Ammon's horn (tissue), 1 donor: ENCODE measurements around the gene ADAMTS6.

Experiments
- DNase-seq: peaks from one replicate; pipeline ENCODE4 v3.0.0-alpha.2; 2016; ENCODE audit warnings: low spot score

ADAMTS6 gene

DNA sequence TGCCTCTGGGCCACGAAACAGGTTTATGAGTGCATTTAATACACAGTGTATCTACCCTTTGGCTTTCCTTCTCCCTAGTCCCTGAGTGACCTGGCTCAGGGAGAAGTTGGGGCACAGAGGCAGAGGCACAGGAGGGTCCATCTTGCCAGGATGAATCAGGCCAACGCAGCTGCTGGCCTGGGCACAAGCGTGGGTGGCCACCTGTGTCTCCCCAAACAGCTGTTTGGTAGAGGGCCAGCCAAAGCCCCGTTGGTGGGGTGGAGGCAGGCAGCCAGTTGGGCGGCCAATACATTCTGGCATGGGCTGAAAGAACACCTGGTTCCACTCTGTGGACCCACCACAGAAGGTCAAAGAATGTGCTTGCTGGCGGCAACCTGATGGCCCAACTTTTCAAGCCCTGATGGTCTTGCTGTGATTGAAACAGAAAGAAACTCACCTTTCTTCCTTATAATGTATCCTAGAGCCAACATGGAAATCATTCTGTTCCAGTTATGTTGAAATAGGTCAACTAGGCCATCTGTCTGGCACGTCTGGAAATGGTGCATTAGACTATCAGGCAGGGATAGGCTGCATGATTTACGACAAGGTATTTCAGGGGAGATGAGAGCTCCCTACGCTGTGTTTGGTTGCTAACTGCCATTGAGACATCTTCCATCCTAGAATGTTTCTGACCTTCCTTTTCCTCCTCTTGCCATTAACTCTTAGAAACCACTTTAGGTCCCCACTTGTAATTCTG lies 337.4 kb downstream of the ADAMTS6 start:
- no peak for DNase-seq

DNA sequence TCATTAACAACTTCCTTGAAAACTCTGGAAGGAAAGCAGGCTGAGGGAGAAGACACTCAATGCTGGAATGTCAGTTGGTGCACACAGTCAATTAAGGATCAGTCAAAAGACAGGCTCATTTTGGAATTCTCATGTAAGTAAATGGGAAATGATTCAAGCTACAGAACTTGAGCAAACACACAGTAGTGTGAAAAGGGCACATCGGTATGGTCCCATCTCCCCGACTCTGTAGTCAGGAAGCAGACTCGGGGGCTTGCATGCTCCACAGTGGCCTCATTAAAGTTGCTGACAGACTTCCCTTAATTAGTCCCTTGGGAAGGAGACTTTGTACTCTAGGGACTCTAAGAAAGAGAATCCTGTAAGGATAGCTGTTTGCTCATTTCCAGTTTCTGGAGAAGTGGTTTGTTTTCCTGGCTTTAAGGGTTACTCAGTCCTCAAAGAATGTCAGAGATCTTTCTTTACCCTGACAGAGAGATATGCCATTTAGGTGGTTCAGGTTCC lies 339.2 kb downstream of the ADAMTS6 start:
- DNase-seq: no peak

DNA sequence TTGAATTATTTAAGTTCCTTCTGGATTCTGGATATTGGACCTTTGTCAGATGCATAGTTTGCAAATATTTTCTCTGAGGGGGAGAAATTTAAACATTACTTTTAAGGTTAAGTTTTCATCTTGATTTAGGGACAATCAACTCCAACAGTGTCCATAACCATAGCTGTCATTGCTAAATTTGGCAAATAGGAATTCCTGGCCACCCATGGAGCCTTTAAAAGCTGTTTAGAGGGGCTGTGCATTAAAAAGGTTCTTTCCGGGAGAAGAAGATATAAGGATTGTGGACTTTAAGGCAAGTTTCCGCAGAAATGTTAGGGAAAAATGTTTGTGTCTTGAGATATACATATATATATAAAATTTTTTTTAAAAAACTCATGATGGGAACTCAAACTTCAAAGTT lies 339.7 kb downstream of the ADAMTS6 start:
- no peak for DNase-seq

DNA sequence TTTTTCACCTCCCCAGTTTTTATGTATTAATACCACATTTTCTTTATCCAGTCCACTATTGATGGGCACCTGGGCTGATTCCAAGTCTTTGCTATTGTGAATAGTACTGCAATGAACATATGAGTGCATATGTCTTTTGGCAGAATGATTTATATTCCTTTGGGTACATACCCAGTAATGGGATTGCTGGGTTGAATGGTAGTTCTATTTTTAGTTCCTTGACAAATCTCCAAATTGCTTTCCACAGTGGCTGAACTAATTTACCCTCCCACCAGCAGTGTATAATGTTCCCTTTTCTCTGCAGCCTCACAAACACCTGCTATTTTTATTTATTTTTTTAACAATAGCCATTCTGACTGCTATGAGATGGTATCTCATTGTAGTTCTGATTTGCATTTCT lies 340.2 kb downstream of the ADAMTS6 start:
- no peak for DNase-seq

DNA sequence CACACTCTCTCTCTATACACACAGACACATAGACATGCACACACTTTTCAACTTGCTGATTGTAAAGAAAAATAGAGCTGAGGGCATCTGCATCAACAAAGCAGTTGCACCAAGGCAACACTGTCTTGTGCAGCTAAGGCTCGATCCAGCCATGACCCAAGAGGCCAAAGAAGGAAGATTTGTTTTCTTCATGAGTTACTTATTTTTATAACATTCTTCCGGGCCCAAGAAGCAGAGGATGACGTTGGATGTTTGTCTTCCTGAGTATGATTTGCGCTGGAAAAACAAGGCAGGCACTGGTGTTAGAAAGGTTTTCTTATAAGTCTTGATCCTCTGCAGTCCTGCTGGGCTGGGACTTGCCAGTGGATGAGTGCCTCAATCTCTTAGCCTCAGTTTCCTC lies 344.1 kb downstream of the ADAMTS6 start:
- DNase-seq: no peak

DNA sequence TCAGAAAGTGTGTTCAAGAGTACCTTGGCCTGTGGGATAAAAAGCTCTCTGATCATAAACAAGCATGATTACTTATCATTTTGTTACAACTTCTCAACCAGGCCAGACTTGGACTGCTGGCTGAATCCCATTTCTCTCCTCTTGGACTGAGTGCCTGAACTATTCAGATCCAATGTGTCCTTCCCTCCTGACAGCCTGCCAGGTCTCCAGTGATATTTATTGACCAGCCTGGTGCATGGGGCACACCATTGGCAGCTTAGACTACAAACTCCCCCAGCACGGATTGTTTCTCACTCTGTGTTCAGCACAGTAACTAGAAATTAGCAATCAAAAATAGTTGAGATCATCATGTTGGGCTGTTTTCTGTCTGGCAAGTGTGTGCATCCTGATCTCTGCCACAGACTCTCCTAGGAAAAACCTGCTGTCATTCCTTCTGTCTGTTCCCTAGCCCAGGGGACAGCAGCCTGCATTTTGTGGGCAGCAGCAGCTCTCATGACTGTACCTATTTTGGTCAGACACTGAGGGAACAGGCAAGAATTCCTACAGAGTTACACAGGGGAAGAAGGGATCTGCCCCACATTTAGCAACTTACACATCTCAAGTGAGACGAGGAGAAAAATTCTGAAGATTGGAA lies 348.1 kb downstream of the ADAMTS6 start:
- DNase-seq: peak; percentile 55

DNA sequence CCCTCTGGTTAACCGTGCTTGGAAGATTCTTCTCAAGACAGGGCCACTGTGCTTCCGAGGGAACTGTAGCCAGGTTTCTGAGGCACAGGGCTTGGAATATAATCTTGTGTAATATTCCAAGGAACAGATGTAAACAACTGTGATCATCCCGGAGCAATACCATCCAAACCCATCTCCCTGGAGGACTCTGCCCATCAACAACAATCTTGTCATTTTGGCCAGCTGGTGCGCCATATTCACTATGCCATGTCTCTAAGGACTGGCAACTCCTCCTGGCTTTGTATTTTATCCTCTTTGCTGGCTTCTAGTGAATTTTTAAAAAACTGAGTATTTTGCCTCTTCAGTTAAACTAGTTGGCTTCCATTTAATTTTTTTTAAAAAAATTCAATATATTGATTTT lies 349.3 kb downstream of the ADAMTS6 start:
- no peak for DNase-seq

DNA sequence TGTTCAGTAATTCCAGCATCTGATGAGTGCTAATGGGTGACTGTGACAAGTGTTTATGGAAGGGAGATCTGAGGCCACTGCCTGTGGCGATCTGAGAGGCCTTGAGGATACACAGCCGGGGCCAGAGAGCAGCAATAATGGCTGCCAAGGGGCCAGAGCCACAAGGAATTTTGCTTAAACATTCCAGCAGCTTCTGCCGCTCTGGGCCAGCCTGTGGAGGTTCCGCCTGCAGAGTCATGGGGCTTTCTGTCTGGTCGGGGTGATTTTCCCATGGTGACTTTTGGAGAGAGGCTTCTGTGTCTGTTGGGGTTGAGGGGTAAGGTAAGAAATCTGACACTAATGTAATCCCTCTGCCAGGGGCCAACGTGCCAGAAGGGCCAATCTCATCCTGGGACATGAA lies 353.5 kb downstream of the ADAMTS6 start:
- DNase-seq: no peak

DNA sequence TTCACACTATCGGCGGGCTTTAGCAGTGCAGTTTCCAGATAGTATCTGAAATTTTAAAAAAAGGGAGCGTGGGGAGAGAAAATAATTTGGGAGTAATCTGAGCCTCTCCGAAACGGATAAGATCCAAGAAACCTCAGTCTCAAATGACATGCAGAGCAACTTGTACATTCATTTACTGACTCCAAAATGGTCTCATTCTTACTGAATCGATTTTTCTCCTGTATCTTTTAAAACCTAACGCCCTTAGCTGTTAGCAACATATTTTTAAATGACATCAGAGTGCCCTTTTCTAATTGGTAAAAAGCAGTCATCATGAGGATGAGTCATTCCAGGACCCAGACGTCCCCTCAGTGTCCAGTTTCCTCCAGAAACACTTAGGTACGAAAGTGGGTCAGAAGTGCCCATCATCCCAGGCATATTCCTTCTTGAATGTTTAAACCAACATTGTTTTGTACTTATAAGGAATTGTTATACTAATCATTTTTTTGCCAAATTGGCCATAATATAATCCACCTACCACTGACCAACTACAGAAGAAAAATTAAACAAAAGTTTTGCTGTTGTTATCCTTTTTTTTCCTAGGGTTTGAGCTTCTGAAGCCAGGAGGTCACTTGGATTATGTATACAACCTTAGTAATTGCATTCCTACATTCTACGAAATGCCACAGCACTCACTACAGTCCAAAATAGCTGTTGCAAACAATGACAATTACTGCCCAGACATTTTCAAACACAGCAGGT lies 354.4 kb downstream of the ADAMTS6 start:
- DNase-seq: no peak

DNA sequence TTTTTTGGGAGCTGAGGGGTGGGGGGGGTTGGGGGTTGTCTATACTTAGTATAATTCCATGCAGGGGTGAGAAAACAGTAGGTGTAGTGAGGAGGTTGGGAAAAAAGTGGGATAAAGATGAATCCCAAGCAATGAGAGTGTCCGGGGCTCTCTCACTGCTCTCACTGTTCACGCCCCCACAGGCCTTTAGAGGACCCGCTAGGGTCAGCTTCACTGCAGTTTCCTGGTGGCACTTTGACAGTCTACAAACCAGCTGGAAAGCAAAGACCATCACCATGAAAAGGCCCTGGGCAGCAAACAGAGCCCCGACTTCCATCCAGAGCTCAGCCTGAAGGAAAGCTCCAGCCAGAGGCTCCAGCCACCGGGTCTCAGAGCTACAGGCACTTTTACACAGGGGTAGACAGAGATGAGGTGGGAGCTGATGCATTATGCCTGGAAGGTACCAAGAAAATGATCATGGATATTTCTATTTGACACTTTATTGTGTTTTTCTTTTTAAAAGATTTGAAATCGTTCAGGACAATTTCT lies 355.1 kb downstream of the ADAMTS6 start:
- DNase-seq: no peak

DNA sequence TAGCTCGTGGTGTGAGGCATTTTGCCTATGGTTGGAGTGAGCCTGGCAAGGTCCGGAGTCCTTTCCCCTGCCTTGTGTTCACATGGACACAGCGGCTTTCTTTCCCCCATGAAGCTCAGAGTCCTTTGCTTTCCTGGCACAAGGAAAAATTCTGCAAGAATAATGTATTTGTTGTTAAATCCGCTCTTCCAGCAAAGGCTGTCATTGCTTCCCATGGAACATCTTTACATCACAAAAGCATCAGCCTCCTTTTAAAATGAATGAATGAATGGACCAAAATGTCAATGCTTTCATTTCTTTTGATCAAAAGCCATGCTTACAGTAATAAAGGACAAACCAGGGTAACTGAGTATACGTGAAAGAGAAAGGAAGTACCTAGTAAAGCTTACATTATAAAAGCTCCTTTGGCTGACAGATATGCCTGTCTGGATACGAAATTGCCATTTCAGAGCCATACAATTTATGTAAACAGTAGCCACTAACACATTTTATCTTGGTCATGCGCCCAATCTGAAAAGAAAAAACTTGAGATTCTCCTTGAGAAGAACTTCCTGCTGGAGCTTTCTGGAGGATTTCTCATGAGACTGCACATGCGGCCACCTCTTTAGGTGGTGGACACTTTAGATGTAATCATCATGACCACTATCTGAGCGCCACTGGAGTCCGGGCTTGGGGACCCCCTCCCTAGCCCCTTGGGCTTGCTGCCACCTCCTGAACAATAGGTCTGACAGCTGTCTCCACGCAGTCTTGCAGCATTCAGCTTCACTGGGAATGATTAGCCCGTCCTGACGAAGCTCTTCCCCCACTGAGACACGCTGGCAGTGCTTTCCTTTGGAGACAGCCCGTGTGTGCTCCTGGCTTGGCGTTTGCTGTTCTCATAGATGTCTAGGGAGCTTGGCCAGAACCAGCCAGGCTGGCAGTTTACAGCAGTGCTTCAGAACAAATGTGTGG lies 355.9 kb downstream of the ADAMTS6 start:
- DNase-seq: peak; percentile 72

DNA sequence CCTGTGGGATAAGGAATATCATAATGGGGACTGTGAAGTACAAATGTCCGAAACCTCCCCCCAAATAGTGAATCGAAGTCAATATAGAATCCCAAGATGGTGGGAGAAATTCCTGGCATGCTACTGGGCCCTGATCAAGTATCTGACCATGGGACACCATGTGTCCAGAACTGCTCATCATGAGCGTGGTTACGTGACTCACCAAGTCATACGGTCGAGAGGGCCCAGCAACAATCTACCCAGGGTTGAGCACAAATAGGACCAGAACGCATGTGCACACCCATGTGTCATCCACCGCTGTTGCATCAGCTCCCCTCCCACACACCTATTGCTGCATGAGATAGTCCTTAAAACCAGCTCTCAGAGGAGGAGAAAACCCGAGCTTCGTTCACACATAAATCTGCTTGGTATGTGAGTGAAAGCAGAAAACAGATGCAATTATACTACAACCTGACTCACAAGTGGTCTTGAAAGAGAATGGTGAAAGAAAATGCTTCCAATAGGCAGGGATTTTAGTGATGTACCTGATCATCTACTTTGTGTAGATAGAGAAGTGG lies 359.8 kb downstream of the ADAMTS6 start:
- DNase-seq: no peak

DNA sequence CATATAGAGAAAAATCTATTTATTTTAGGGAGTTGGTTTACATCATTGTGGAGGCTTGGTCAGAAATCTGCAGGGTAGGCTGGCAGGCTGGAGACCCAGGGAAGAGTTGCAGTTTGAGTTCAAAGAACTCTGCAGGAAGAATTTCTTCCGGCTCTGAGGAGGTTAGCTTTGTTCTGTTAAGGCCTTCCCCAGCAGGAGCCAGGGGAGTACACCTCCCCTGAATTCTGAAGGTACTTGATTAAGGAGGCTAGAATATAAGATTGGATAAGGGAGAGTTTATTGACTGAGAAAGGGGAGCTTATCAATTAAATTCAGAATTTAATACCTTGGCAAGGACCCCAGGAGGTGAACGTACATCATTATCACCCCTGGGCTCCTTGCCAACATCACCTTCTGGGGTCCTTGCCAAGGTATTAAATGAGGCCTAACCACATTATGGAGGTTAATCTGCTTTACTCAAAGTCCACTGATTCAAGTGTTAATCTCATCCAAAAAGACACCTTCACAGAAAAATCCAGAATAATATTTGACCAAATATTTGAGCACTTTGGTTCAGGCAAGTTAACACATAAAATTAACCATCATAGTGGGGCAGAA lies 361.3 kb downstream of the ADAMTS6 start:
- DNase-seq: no peak

DNA sequence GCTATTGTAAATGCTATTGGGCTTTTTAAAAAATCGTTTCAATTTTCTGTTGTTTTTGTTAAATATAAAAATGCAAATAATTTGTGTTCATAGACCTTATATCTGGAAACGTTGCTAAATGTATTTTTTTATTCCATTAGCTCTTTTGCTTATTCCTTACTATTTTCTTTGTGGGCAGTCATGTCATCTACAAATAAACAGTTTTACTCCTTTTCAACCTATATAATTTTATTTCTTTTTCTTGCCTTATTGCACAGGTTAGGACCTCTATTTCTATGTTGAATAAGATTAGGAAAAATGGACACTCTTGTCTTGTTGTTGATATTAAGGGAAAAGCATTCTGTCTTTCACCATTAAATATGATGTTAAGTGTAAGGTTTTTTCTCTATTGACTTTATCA lies 364.2 kb downstream of the ADAMTS6 start:
- DNase-seq: no peak

DNA sequence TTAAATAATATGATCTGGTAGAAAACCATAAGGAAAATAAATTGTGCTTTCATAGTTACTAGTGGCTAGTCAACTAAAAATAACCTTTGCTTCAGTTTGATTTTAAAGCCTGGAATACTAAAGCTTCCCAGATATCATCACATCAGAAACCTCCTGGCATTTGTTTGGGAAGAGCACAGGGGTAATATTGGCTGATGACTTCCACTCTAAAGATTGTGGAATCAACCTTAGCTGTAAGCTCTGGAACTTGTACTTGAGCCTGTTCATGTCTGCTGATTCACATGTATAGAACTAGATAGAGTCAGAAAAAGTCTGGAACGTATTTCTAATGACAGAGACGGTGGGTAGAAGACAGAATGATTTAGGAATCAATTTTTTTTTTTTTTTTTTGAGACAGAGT lies 367.9 kb downstream of the ADAMTS6 start:
- DNase-seq: no peak

DNA sequence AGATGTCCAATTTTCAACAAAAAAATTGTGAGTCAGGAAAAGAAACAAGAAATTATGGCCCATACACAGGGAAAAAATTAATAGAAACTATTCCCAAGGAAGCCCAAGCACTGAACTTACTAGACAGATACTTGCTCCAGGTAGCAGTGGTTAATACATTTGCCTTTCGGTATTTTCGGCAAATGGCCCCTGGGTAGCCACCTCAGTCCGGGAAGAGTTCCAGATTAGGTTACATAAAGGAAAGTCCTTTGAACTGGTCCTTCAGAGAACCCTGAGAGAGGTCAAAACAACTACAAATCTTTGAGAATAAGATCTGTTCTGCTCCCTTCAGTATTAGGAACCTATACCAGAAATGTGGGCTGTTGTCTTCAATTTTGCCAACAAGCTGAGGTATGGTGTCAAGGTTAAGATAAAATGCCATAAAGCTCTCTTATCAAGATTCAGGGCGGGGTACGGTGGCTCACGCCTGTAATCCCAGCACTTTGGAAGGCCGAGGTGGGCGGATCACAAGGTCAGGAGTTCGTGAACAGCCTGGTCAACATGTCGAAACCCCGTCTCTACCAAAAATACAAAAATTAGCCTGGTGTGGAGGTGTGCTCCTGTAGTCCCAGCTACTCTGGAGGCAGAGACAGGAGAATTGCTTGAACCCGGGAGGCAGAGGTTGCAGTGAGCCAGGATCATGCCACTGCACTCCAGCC lies 369.6 kb downstream of the ADAMTS6 start:
- no peak for DNase-seq

DNA sequence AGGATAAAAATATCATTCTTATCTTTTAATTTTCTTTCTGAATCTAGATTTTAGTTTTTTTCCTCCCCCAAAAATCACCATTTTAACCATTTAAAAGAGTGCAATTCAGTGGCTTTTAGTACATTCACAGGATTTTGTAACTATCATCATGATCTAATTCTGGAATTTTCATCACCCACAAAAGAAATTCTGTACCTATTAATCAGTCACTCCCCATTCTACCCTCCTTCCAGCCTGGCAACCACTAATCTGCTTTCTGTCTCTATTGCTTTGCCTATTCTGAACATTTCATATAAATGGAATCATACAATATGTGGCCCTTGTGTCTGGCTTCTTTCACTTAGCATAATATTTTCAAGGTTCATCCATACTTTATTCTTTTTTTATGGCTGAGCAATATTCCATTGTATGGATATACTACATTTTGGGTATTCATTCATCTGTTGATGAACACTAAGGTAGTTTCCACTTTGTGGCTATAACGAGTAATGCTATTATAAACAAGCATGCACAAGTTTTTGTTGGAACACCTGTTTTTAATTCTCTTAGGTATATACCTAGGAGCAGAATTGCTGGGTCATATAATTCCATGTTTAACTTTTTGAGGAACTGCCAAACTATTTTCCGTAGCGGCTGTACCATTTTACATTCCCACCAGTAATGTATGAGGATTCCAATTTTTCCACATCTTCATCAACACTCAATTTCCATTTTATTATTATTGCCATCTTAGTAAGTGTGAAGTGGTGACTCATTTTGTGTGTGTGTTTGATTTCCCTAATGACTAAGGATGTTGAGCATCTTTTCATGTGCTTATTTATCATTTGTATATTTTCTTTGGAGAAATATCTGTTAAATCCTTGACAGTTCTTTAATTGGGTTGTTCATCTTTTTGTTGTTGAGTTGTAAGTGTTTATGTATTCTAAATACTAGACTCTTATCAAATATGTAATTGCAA lies 372.7 kb downstream of the ADAMTS6 start:
- DNase-seq: no peak

DNA sequence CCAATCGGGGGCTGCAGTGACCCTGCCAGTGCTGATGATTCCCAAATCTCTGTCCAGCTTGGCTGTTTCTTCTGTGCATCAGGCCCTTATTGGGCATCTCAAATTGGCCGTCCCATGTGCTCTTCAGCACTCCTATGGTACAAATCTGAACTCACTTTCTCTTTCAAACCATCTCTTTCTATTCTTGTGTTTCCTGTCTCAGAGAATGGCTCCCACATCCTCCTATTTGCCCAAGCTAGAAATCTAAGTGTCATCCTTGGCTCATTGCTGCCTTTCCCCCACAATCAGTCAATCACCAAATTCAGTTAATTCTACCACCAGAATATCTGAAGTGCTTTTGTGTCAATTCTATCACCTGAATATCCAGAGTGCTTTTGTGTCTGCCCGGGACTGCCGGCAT lies 376.4 kb downstream of the ADAMTS6 start:
- DNase-seq: no peak

DNA sequence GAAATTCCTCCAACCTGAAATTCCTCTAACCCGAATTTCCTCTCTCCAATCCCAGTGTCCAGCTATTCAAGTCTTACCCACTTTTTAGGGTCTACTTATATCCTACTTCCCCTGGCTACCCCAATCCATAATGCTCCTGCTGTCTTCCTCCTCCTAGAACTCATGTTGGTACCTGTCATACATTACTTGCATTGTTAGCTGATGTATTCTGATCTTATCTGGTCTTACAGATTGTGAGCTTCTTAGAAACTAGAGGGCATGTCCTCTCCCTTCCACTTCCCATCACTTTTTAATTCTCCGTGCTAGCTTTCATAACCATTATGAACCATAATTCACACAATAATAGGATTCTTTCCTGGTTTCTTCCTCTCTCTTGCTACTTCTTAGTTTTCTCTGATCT lies 376.9 kb downstream of the ADAMTS6 start:
- DNase-seq: no peak
